Measurements from ENCODE around the gene CYP2D6. TPM values are rescaled to one million over a fixed set of nuclear protein-coding genes. Genes with fewer than 3 reads are reported as not detected.
"Not testable (repeated sequence)": the region's sequence is repeated elsewhere in the genome, so short reads cannot be mapped to it uniquely, and the experiment has no call there.

Gene CYP2D6
- total RNA-seq, 2 experiments from 2014 or later = 3.7 to 4.4 TPM

DNA sequence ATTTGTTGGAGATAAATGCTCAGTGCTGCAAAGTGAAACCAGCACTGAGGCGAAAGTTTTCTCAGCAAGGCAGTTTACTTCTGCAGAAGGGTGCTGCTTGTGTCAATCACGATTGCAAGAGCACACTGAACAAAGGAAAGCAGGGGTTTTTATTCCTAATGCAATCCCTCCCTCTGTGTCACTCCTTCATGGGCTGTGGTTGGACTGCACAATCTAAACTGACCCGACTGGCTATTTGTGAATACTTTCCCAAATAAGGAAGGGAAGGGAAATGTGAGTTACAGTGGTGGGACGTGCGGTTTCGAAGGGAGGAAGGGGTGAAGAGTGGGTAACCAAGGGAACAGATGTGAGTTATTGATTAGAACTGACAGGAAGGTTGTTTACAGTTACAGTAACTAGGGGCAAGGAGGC, 15.2 kb downstream of the CYP2D6 start:
- H3K27me3 Mint-ChIP-seq; POLR2A ChIA-PET; H3K27ac Mint-ChIP-seq; H3K4me3 Mint-ChIP-seq; ATAC-seq (ENCODE audit: low read depth); DNase-seq: not testable (repeated sequence)
- peaks cover 11% of the 10 kb centered on the region for H3K9me3 Mint-ChIP-seq
- H3K4me1 Mint-ChIP-seq = peaks cover 18% of the 10 kb centered on the region
- H3K36me3 Mint-ChIP-seq = peaks cover 16% of the 10 kb centered on the region

DNA sequence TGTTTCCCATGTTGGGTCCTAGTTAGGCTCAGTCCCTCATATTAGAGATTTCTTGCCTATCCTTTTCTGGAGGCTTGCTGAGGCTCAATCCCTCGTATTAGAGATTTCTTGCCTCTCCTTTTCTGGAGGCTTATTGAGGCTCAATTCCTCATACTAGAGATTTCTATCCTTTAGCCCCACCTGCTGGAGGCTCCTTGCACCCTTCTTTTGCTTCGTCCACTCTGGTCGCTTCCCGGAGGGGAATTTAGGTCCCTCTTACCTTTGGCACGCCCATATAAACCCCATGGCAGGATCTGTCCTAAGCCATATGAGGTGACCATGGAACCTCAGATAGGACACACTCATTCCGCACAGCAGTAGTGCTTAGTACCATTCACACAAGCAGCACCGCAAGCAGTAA, 15.9 kb downstream of the CYP2D6 start:
- no peaks in the 10 kb centered on the region for H3K27me3 Mint-ChIP-seq
- peaks cover 11% of the 10 kb centered on the region for H3K9me3 Mint-ChIP-seq
- no peak for ATAC-seq (ENCODE audit: low read depth)
- peaks cover 16% of the 10 kb centered on the region for H3K36me3 Mint-ChIP-seq
- H3K4me1 Mint-ChIP-seq = peaks cover 12% of the 10 kb centered on the region
- POLR2A ChIA-PET = no interaction called here
- no peak overlapping the region for H3K27ac Mint-ChIP-seq
- no peak overlapping the region for H3K4me3 Mint-ChIP-seq
- DNase-seq = no peak

DNA sequence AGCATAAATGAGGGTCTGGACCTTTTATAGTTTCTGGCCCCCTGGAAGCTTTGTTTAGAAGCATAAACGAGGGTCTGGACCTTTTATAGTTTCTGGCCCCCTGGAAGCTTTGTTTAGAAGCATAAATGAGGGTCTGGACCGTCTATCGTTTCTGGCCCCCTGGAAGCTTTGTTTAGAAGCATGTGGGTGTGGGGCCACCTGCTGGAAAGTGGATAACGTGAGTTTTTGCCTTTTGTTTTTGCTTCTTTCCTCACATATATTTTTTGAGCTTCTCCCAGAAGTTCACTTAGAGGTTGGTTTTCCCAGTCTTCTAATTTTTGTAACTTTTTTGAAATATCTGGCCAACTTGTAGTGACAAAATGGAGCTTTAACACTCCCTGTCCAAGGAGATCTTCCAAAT, 17.8 kb downstream of the CYP2D6 start:
- not testable (repeated sequence) for DNase-seq; H3K4me1 Mint-ChIP-seq; ATAC-seq (ENCODE audit: low read depth); H3K27ac Mint-ChIP-seq; H3K4me3 Mint-ChIP-seq; H3K27me3 Mint-ChIP-seq
- Mint-ChIP-seq H3K9me3 (peaks cover 11% of the 10 kb centered on the region), H3K36me3 (peaks cover 17% of the 10 kb centered on the region)
- POLR2A ChIA-PET = interaction anchor here (1.0 kb wide), 1 partner anchor 22 kb away, joined by 3 read pairs; no protein-coding TSS in a partner anchor

DNA sequence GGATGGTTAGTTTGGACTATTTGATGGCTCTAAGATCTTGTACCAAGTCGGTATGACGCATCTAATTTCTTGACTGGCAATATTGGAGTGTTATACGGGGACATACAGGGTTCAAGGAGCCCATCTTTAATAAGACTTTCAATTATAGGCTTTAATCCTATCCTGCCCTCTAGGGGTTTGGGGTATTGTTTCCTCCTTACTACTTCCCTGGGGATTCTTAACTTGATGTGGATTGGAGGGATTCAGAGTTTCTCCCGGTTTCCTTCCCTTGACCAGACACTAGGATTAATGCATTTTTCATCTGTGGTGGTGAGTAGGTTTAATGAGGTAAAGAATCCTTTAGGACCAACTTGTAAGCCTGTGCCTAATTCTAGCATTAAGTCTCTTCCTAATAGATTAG, 18.8 kb downstream of the CYP2D6 start:
- Mint-ChIP-seq H3K27ac (no peak overlapping the region), H3K9me3 (peaks cover 11% of the 10 kb centered on the region), H3K36me3 (peaks cover 18% of the 10 kb centered on the region), H3K4me3 (no peak overlapping the region), H3K4me1 (peaks cover 2% of the 10 kb centered on the region), H3K27me3 (no peaks in the 10 kb centered on the region)
- no peak for ATAC-seq (ENCODE audit: low read depth)
- POLR2A ChIA-PET = no interaction called here
- DNase-seq = no peak

DNA sequence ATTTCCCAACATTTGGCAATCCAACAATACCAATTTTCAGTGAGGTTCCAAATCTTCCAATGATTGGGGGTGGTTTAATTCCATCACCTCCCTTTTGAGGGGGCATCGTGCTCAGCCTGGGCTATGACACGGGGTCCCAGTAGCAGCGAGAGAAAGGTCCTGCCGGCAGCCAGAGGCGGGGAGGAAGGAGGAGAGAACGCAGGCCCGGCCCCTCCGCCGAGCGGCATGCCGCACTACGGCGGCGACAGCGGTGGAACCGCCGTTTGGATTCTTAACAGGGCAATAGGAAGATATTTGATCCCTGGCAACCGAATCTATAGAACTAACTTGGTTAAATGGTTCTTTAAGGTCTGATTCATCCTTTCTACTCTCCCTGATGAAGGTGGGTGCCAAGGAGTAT, 21.8 kb downstream of the CYP2D6 start:
- POLR2A ChIA-PET = no interaction called here
- peaks cover 8% of the 10 kb centered on the region for H3K36me3 Mint-ChIP-seq
- no peaks in the 10 kb centered on the region for H3K27me3 Mint-ChIP-seq
- DNase-seq = no peak
- no peaks in the 10 kb centered on the region for H3K4me1 Mint-ChIP-seq
- no peak overlapping the region for H3K4me3 Mint-ChIP-seq
- H3K27ac Mint-ChIP-seq = no peak overlapping the region
- ATAC-seq (ENCODE audit: low read depth) = no peak
- H3K9me3 Mint-ChIP-seq = peaks cover 5% of the 10 kb centered on the region

DNA sequence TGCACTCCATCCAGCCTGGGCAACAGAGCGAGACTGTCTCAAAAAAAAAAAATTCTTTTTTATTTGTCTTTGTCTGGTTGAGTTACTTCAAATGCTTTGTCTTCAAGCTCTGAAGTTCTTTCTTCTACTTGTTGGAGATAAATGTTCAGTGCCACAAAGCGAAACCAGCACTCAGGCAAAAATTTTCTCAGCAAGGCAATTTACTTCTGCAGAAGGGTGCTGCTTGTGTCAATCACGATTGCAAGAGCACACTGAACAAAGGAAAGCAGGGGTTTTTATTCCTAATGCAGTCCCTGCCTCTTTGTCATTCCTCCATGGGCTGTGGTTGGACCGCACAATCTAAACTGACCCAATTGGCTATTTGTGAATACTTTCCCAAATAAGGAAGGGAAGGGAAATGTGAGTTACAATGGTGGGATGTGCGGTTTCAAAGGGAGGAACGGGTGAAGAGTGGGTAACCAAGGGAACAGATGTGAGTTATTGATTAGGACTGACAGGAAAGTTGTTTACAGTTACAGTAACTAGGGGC, 26.2 kb downstream of the CYP2D6 start:
- POLR2A ChIA-PET, H3K4me3 Mint-ChIP-seq, H3K4me1 Mint-ChIP-seq: not testable (repeated sequence)

DNA sequence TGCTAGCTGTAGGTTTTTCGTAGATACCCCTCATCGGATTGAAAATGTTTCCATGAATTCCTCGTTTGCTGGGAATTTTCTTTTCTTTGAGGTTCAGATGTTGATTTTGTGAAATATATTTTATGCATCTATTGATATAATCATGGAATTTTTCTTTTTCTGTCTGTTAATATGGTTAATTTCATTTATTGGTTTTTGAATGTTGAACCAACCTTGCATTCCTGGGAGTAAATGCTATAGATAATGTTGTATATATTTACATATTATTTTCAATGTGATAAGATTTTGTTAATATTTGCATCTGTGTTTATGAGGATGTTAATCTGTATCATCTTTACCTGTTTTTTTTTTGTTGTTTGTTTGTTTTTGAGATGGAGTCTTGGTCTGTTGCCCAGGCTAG, 29.4 kb downstream of the CYP2D6 start:
- H3K27ac Mint-ChIP-seq = no peak overlapping the region
- POLR2A ChIA-PET = interaction anchor here (1.0 kb wide), 1 partner anchor 21 kb away, joined by 3 read pairs; no protein-coding TSS in a partner anchor
- H3K27me3 Mint-ChIP-seq = no peaks in the 10 kb centered on the region
- peaks cover 18% of the 10 kb centered on the region for H3K9me3 Mint-ChIP-seq
- no peaks in the 10 kb centered on the region for H3K4me1 Mint-ChIP-seq
- no peak for ATAC-seq (ENCODE audit: low read depth)
- peaks cover 31% of the 10 kb centered on the region for H3K36me3 Mint-ChIP-seq
- H3K4me3 Mint-ChIP-seq = no peak overlapping the region
- DNase-seq = no peak

More for the DNA sequence above, 26.2 kb downstream of the CYP2D6 start:
- H3K27me3 Mint-ChIP-seq; ATAC-seq (ENCODE audit: low read depth); DNase-seq; H3K27ac Mint-ChIP-seq: not testable (repeated sequence)
- H3K9me3 Mint-ChIP-seq = peaks cover 16% of the 10 kb centered on the region
- H3K36me3 Mint-ChIP-seq = peaks cover 30% of the 10 kb centered on the region

DNA sequence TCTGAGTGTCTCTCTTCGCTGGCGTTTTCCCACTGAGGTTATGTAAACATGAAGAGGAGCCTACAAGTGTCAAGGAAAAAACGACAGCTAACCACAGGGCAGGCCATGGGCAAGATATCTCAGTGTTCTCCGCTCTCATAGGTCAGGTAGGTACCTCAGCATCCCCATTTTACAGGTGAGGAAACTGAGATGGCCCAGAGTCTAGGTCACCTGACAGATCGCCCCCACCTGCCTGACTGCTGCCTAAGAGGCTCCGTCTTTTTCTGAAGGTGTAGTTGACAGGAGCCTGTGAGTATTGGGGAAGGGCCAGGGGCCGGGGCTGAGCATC, 39.2 kb downstream of the CYP2D6 start:
- peaks cover 18% of the 10 kb centered on the region for H3K36me3 Mint-ChIP-seq

DNA sequence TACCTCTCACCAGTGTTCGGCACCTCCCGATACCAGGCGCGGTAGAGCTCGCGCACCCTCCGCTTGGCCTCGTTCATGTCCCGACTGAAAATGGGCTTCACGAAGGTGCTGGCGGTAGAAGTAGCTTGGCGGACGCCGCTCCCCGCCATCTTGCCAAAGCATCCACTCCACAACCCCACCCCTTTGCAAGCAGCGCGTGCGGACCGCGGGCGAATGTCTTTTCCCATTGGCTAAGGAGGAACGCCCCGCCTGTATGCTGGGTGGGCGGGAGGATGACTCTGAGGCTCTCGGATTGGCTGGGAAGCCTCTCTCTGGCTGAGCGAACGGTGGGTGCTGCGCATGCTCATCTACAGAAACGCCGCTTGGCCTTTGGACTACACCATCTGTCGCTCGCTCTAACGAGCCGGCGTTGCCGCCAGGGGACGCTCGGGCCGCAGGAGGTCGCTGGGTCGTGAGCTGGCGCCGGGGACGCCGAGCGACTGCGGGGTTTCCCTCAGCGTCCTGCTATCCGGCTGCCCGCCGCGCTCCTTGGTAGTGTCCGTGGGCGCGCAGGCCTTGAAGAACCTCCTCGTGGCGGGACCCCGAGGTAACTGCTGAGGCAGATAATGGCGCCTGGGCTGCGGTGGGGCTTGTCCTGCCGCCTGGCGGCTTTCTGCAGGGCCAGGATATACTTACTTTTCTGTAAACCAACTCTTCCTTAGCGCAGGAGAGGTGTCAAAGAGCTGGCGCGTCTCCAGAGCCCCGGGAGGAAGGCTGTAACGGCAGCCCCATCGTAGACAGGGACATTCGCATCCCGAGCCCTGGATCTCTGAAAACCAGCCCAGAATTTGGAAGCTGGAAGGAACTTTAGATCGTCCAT, 39.8 kb downstream of the CYP2D6 start, which contains the start of gene NDUFA6:
Gene NDUFA6 (minus strand): TSS at position 177 of the 859 bp plus-strand sequence. CDS start 28 bp downstream, at position 149.
- peak; percentile 98 for ATAC-seq (ENCODE audit: low read depth)
- H3K27me3 Mint-ChIP-seq = no peaks in the 10 kb centered on the region

More for the DNA sequence above, 39.2 kb downstream of the CYP2D6 start:
- peak overlapping the region; percentile 97 for H3K4me3 Mint-ChIP-seq
- DNase-seq (no peak), ATAC-seq (ENCODE audit: low read depth) (no peak)
- no peaks in the 10 kb centered on the region for H3K27me3 Mint-ChIP-seq
- no peaks in the 10 kb centered on the region for H3K9me3 Mint-ChIP-seq
- H3K4me1 Mint-ChIP-seq = peaks cover 23% of the 10 kb centered on the region
- H3K27ac Mint-ChIP-seq = peak overlapping the region; percentile 99
- POLR2A ChIA-PET = interaction anchor here (0.7 to 3.6 kb wide), 17 partner anchors 12 to 523 kb away, joined by 3 to 96 read pairs (median 5); partner anchors contain the start of genes CCDC134, CENPM, NAGA and PHETA2

DNA sequence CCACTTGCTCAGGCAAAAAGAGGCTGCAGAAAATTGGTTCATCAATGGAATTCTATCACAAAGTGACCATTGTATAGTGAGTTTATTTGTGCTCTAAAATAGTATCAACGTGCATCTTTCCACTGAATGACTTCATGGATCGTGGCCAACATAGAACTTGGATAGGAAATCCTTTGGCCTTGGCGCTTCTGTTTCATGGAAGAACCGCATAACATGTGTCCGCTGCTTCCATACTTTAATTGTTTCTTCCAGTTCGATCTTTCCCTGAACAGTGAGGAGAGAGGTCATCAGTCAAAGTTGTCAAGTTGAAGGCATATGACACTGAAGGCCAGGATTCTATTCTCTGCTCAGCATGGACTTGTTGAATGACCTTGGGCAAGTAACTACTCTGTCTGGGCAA, 44.6 kb downstream of the CYP2D6 start:
- Mint-ChIP-seq H3K27ac (no peak overlapping the region), H3K27me3 (no peaks in the 10 kb centered on the region), H3K36me3 (peaks cover 54% of the 10 kb centered on the region), H3K4me1 (peaks cover 20% of the 10 kb centered on the region), H3K4me3 (no peak overlapping the region), H3K9me3 (no peaks in the 10 kb centered on the region)
- ATAC-seq (ENCODE audit: low read depth) (no peak), DNase-seq (no peak)
- POLR2A ChIA-PET = no interaction called here

More for the DNA sequence above, 39.8 kb downstream of the CYP2D6 start, which contains the start of gene NDUFA6:
- H3K36me3 Mint-ChIP-seq = peaks cover 24% of the 10 kb centered on the region
- peaks cover 23% of the 10 kb centered on the region for H3K4me1 Mint-ChIP-seq
- no peaks in the 10 kb centered on the region for H3K9me3 Mint-ChIP-seq
- peak within 1 kb of the TSS; percentile 99 for H3K27ac Mint-ChIP-seq
- peak; percentile 97 for DNase-seq
- H3K4me3 Mint-ChIP-seq = peak within 1 kb of the TSS; percentile 97
- POLR2A ChIA-PET = interaction anchor here (0.7 to 3.6 kb wide), 28 partner anchors 9 to 524 kb away, joined by 3 to 96 read pairs (median 4); partner anchors contain the start of genes CCDC134, CENPM, DESI1 and NAGA

DNA sequence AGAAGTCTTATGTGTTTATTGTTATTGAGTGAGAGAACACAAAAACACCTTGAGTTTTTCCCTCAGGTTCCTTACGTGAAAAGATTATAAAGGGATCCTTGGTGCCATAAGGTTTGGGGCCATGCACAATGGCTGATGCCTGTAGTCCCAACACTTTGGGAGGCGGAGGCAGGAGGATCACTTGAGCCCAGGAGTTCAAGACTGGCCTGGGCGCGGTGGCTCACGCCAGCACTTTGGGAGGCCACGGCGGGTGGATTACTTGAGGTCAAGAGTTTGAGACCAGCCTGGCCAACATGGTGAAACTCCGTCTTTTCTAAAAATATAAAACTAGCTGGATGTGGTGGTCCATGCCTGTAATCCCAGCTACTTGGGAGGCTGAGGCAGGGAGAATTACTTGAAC, 45.7 kb downstream of the CYP2D6 start:
- POLR2A ChIA-PET = interaction anchor here (0.7 kb wide), 1 partner anchor 36 kb away, joined by 3 read pairs; no protein-coding TSS in a partner anchor
- H3K27ac Mint-ChIP-seq = no peak overlapping the region
- H3K4me1 Mint-ChIP-seq = peaks cover 20% of the 10 kb centered on the region

DNA sequence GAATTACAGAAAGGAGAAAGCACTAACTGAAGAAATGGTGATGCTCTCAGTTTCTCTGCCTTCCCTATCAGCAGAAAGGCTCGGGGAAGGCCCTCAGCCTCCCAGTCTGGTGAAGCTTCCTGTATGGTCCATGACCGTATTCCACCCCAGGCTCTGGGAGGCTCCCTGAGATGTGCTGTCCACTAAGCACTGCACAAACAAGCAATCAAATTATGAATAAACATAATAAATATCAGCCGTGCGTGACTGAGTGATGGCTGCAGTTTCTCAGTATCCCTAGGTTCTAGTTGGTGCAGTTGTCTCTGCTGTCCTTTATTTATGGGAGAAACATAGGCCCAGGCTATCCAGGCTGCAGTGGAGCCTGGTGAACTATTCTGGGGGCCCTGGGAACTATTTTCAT, 47.5 kb downstream of the CYP2D6 start:
- H3K4me3 Mint-ChIP-seq = no peak overlapping the region
- peaks cover 42% of the 10 kb centered on the region for H3K36me3 Mint-ChIP-seq
- no peak overlapping the region for H3K27ac Mint-ChIP-seq
- H3K4me1 Mint-ChIP-seq = peaks cover 16% of the 10 kb centered on the region
- H3K27me3 Mint-ChIP-seq = no peaks in the 10 kb centered on the region
- H3K9me3 Mint-ChIP-seq = no peaks in the 10 kb centered on the region
- DNase-seq = no peak
- POLR2A ChIA-PET = interaction anchor here (0.5 kb wide), 1 partner anchor 531 kb away, joined by 3 read pairs; no protein-coding TSS in a partner anchor
- no peak for ATAC-seq (ENCODE audit: low read depth)

More for the DNA sequence above, 45.7 kb downstream of the CYP2D6 start:
- ATAC-seq (ENCODE audit: low read depth) (no peak), DNase-seq (no peak)
- Mint-ChIP-seq H3K9me3 (no peaks in the 10 kb centered on the region), H3K36me3 (peaks cover 54% of the 10 kb centered on the region), H3K4me3 (no peak overlapping the region), H3K27me3 (no peaks in the 10 kb centered on the region)

DNA sequence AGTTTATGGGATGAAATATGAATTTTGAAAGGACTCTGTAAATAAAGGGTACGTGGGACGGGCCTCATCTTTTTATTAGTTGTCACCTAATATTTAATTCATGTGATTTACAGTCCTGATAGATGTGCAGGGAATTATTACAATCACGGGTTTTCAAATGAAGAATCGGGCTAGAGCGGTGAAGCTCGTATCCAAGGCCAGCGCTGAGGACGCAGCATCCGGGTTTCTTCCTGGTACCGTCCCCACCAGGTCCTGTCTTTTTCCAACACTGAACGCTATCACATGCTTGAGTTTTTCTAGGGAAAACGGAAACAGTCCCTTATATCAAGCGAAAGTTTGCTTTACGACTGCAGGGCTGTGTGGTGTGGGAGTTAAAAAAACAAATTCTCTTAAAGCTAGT, 50.3 kb downstream of the CYP2D6 start:
- Mint-ChIP-seq H3K4me3 (peak overlapping the region; percentile 97), H3K27ac (peak overlapping the region; percentile 97), H3K9me3 (no peaks in the 10 kb centered on the region), H3K27me3 (no peaks in the 10 kb centered on the region), H3K36me3 (peaks cover 32% of the 10 kb centered on the region), H3K4me1 (peaks cover 16% of the 10 kb centered on the region)
- peak; percentile 29 for DNase-seq
- no peak for ATAC-seq (ENCODE audit: low read depth)
- POLR2A ChIA-PET = interaction anchor here (0.7 to 5.2 kb wide), 8 partner anchors 10 to 535 kb away, joined by 3 to 96 read pairs (median 3); partner anchors contain the start of genes CENPM, NAGA, NDUFA6 and POLDIP3

Data from activated naive CD8-positive, alpha-beta T cell treated with anti-CD3 and anti-CD28 coated beads, Interleukin-2, amount 10 ng/mL, durations not matched to agents 7 days and 5 days (primary cell).